ENCODE results near the gene ROBO2.

ROBO2 gene

GRCh38 chr3:77281721-77282120 is 241.8 kb downstream of the ROBO2 start:
- TF ChIP-seq, protein P1, sequence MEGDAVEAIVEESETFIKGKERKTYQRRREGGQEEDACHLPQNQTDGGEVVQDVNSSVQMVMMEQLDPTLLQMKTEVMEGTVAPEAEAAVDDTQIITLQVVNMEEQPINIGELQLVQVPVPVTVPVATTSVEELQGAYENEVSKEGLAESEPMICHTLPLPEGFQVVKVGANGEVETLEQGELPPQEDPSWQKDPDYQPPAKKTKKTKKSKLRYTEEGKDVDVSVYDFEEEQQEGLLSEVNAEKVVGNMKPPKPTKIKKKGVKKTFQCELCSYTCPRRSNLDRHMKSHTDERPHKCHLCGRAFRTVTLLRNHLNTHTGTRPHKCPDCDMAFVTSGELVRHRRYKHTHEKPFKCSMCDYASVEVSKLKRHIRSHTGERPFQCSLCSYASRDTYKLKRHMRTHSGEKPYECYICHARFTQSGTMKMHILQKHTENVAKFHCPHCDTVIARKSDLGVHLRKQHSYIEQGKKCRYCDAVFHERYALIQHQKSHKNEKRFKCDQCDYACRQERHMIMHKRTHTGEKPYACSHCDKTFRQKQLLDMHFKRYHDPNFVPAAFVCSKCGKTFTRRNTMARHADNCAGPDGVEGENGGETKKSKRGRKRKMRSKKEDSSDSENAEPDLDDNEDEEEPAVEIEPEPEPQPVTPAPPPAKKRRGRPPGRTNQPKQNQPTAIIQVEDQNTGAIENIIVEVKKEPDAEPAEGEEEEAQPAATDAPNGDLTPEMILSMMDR (IDR thresholded peaks at IDR 0.05; ENCODE audit: insufficient read depth, low read depth, low read length, missing control alignments): no peak
- H3K4me3 ChIP-seq (ENCODE audit: low read length): no peak overlapping the region
- DNase-seq (ENCODE audit: low read depth): no peak

DNA sequence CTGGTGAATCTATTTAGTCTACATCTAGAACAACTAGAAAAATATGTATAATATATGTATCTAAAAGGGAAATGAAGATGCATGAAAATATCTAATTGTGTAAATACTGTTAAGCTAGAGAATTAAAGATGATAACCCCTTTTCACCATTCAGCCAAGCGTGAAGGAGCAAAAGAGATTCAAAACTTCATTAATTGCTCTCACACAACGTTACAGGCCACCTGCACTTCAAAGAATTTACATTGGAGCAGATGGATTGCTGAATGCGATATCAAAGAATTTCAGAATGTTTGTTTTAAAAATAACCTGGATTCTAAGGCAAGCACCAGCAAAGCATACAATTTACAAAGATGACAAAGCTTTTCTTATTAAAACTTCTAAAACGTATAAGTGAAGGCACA is 243.2 kb downstream of the ROBO2 start:
- DNase-seq (ENCODE audit: low read depth): no peak
- H3K4me3 ChIP-seq (ENCODE audit: low read length): no peak overlapping the region
- TF ChIP-seq, protein P1 (IDR thresholded peaks at IDR 0.05; ENCODE audit: insufficient read depth, low read depth, low read length, missing control alignments): no peak

GRCh38 chr3:77288348-77288747 is 248.4 kb downstream of the ROBO2 start:
- no peak for DNase-seq (ENCODE audit: low read depth)
- TF ChIP-seq, protein P1 (IDR thresholded peaks at IDR 0.05; ENCODE audit: insufficient read depth, low read depth, low read length, missing control alignments): no peak
- no peak overlapping the region for H3K4me3 ChIP-seq (ENCODE audit: low read length)

GRCh38 chr3:77296527-77296926 is 256.6 kb downstream of the ROBO2 start:
- peak; percentile 29 for DNase-seq (ENCODE audit: low read depth)
- H3K4me3 ChIP-seq (ENCODE audit: low read length): no peak overlapping the region
- TF ChIP-seq, protein P1 (IDR thresholded peaks at IDR 0.05; ENCODE audit: insufficient read depth, low read depth, low read length, missing control alignments): no peak

DNA sequence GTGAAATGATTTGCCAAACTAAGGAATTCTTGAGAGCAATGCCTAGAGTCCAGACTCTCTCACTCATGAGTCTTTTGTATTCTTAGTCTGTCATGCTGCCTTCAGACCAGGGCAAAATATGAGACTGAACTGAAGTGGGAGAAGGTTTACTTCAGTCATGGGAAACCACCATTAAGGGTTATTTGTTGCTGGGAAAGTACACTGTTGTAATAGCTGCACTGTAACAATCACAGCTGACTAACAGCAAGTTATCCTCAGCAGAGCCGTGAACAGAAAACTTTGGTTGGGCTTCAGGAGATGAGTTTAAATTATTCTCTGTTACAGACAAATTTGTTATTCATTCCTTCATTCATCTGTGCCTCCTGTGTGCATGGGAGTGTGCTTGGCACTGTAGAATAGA is 258.5 kb downstream of the ROBO2 start:
- H3K4me3 ChIP-seq (ENCODE audit: low read length): no peak overlapping the region
- no peak for DNase-seq (ENCODE audit: low read depth)
- TF ChIP-seq, protein P1 (IDR thresholded peaks at IDR 0.05; ENCODE audit: insufficient read depth, low read depth, low read length, missing control alignments): no peak

GRCh38 chr3:77303955-77304699 is 264.2 kb downstream of the ROBO2 start:
- TF ChIP-seq, protein P1 (IDR thresholded peaks at IDR 0.05; ENCODE audit: insufficient read depth, low read depth, low read length, missing control alignments): no peak
- DNase-seq (ENCODE audit: low read depth): no peak
- no peak overlapping the region for H3K4me3 ChIP-seq (ENCODE audit: low read length)

GRCh38 chr3:77304700-77305021 is 264.8 kb downstream of the ROBO2 start:
- TF ChIP-seq, protein P1 (IDR thresholded peaks at IDR 0.05; ENCODE audit: insufficient read depth, low read depth, low read length, missing control alignments): no peak
- no peak for DNase-seq (ENCODE audit: low read depth)
- H3K4me3 ChIP-seq (ENCODE audit: low read length): no peak overlapping the region
